Cardiac fibroblast (primary cell): Measurements from ENCODE around the gene PDE8B.
A peak's percentile ranks its signal among the peaks of the same experiment; 100 is the strongest.

Experiments used
- DNase-seq, 2 donors: peaks; one replicate each; pipeline versions ENCODE4 v3.0.0 to v3.0.0-alpha.2; 2010; ENCODE audit warnings: low read depth in 2 of 2
- H3K4me3 ChIP-seq, 2 donors: replicated peaks in 1 of 2; 1 replicate in 1 of 2; 2 replicates in 1 of 2; pipeline ENCODE4 v1.5.1; 2011; ENCODE audit warnings: low read depth in 2 of 2, low read length in 2 of 2, mild to moderate bottlenecking in 2 of 2, moderate library complexity in 1 of 2
- TF ChIP-seq, protein P1 (sequence below): IDR thresholded peaks from one replicate; pipeline ENCODE4 v1.5.1; 2011; ENCODE audit warnings: low read depth, mild to moderate bottlenecking, low read length, inconsistent platforms

Gene PDE8B

GRCh38 chr5:77353251-77353650 is 142.8 kb downstream of the PDE8B start:
- TF ChIP-seq, protein P1, sequence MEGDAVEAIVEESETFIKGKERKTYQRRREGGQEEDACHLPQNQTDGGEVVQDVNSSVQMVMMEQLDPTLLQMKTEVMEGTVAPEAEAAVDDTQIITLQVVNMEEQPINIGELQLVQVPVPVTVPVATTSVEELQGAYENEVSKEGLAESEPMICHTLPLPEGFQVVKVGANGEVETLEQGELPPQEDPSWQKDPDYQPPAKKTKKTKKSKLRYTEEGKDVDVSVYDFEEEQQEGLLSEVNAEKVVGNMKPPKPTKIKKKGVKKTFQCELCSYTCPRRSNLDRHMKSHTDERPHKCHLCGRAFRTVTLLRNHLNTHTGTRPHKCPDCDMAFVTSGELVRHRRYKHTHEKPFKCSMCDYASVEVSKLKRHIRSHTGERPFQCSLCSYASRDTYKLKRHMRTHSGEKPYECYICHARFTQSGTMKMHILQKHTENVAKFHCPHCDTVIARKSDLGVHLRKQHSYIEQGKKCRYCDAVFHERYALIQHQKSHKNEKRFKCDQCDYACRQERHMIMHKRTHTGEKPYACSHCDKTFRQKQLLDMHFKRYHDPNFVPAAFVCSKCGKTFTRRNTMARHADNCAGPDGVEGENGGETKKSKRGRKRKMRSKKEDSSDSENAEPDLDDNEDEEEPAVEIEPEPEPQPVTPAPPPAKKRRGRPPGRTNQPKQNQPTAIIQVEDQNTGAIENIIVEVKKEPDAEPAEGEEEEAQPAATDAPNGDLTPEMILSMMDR: no peak
- no peak overlapping the region for H3K4me3 ChIP-seq
- DNase-seq: no peak

DNA sequence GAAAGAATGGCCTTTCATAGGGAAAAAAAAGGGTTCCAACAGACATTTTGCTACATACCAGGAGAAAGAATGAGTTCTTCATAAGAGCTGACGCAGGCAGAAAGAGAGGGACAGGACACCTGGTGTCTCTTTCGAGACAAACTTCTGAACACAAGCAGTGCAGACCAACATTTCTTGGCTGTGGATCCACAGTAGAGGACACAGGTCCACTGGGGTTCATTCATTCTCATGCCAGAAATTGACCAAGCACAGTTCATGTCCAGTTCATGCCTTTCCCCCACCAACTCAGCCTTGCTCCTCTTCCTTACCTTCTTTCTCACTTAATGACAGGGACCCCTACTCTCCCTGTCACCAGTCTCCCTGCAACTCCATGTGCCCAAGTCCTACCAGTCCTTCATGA is 144.0 kb downstream of the PDE8B start:
- no peak for DNase-seq
- no peak overlapping the region for H3K4me3 ChIP-seq
- TF ChIP-seq, protein P1: no peak

GRCh38 chr5:77355080-77355479 is 144.6 kb downstream of the PDE8B start:
- no peak overlapping the region for H3K4me3 ChIP-seq
- no peak for DNase-seq
- TF ChIP-seq, protein P1: no peak

DNA sequence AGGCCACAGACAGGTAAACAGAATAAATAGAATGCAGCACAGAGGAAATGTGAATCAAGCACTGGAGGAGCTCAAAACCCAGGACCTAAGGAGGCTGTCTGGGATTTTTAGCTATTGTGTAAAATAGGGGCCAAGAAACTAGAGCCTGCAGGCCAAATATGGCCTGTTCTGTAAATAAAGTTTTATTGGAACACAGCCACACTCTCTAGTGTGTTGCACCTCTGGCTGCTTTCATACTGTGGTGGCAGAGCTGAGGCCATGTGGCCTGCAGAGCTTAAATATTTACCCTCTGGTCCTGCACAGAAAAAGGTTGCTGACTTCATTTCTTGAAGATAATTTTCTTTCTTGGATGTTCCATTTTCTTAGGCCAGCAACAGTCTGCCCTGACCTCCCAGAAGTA is 145.3 kb downstream of the PDE8B start:
- no peak overlapping the region for H3K4me3 ChIP-seq
- no peak for DNase-seq
- TF ChIP-seq, protein P1: no peak

- TF ChIP-seq, protein P1: no peak
- peak in 1 of 2 donors; percentile 8 for DNase-seq
- H3K4me3 ChIP-seq: no peak overlapping the region
Observed at GRCh38 chr5:77356740-77357139, 146.3 kb downstream of the PDE8B start.

- peak; percentile 46 to 65 for DNase-seq
- TF ChIP-seq, protein P1: no peak
- no peak overlapping the region for H3K4me3 ChIP-seq
Observed at GRCh38 chr5:77358255-77359205, 148.1 kb downstream of the PDE8B start.

GRCh38 chr5:77359231-77359630 is 148.8 kb downstream of the PDE8B start:
- no peak overlapping the region for H3K4me3 ChIP-seq
- no peak for DNase-seq
- TF ChIP-seq, protein P1: no peak
